ENCODE results near the gene FRMD7.
"Not testable (repeated sequence)": the region's sequence is repeated elsewhere in the genome, so short reads cannot be mapped to it uniquely, and the experiment has no call there.

FRMD7 gene

GRCh38 chrX:132094164-132094563 lies 33.7 kb downstream of the FRMD7 start:
- in situ Hi-C loops (cut with MboI; ENCODE audit: low sequenced_read_pairs) = no loop called here

GRCh38 chrX:132093239-132093860 lies 34.5 kb downstream of the FRMD7 start:
- in situ Hi-C loops (cut with MboI; ENCODE audit: low sequenced_read_pairs) = no loop called here

- in situ Hi-C loops (cut with MboI; ENCODE audit: low sequenced_read_pairs) = no loop called here
These were observed 35.3 kb downstream of the FRMD7 start for GRCh38 chrX:132092439-132093065.

- in situ Hi-C loops (cut with MboI; ENCODE audit: low sequenced_read_pairs) = no loop called here
These were observed 37.2 kb downstream of the FRMD7 start for GRCh38 chrX:132090403-132091159.

- in situ Hi-C loops (cut with MboI; ENCODE audit: low sequenced_read_pairs) = no loop called here
These were observed 39.0 kb downstream of the FRMD7 start for GRCh38 chrX:132088864-132089263.

- in situ Hi-C loops (cut with MboI; ENCODE audit: low sequenced_read_pairs) = no loop called here
These were observed 41.1 kb downstream of the FRMD7 start for GRCh38 chrX:132086672-132087071.

- in situ Hi-C loops (cut with MboI; ENCODE audit: low sequenced_read_pairs) = no loop called here
These were observed 42.0 kb downstream of the FRMD7 start for GRCh38 chrX:132085786-132086185.

GRCh38 chrX:132077912-132078311 lies 49.9 kb downstream of the FRMD7 start:
- in situ Hi-C loops (cut with MboI; ENCODE audit: low sequenced_read_pairs) = no loop called here

GRCh38 chrX:132077414-132077813 lies 50.4 kb downstream of the FRMD7 start:
- in situ Hi-C loops (cut with MboI; ENCODE audit: low sequenced_read_pairs) = no loop called here

GRCh38 chrX:132071254-132071653 lies 56.6 kb downstream of the FRMD7 start:
- in situ Hi-C loops (cut with MboI; ENCODE audit: low sequenced_read_pairs) = no loop called here

GRCh38 chrX:132068405-132068804 lies 59.4 kb downstream of the FRMD7 start:
- in situ Hi-C loops (cut with MboI; ENCODE audit: low sequenced_read_pairs) = no loop called here

GRCh38 chrX:132063862-132064261 lies 64.0 kb downstream of the FRMD7 start:
- in situ Hi-C loops (cut with MboI; ENCODE audit: low sequenced_read_pairs) = no loop called here

- in situ Hi-C loops (cut with MboI; ENCODE audit: low sequenced_read_pairs) = no loop called here
These were observed 64.5 kb downstream of the FRMD7 start for GRCh38 chrX:132063334-132063733.

- in situ Hi-C loops (cut with MboI; ENCODE audit: low sequenced_read_pairs) = no loop called here
These were observed 67.8 kb downstream of the FRMD7 start for GRCh38 chrX:132059973-132060540.

- in situ Hi-C loops (cut with MboI; ENCODE audit: low sequenced_read_pairs) = no loop called here
These were observed 68.8 kb downstream of the FRMD7 start for GRCh38 chrX:132058975-132059374.

- in situ Hi-C loops (cut with MboI; ENCODE audit: low sequenced_read_pairs) = no loop called here
These were observed 69.8 kb downstream of the FRMD7 start for GRCh38 chrX:132058050-132058449.

GRCh38 chrX:132051778-132052177 lies 76.0 kb downstream of the FRMD7 start:
- in situ Hi-C loops (cut with MboI; ENCODE audit: low sequenced_read_pairs) = not testable (repeated sequence)

- in situ Hi-C loops (cut with MboI; ENCODE audit: low sequenced_read_pairs) = no loop called here
These were observed 81.3 kb downstream of the FRMD7 start for GRCh38 chrX:132046533-132046932.

GRCh38 chrX:132045456-132045855 lies 82.4 kb downstream of the FRMD7 start:
- in situ Hi-C loops (cut with MboI; ENCODE audit: low sequenced_read_pairs) = no loop called here

- in situ Hi-C loops (cut with MboI; ENCODE audit: low sequenced_read_pairs) = no loop called here
These were observed 82.9 kb downstream of the FRMD7 start for GRCh38 chrX:132044953-132045352.

GRCh38 chrX:132043977-132044376 lies 83.8 kb downstream of the FRMD7 start:
- in situ Hi-C loops (cut with MboI; ENCODE audit: low sequenced_read_pairs) = no loop called here

- in situ Hi-C loops (cut with MboI; ENCODE audit: low sequenced_read_pairs) = no loop called here
These were observed 86.8 kb downstream of the FRMD7 start for GRCh38 chrX:132041015-132041414.
